ENCODE results near the gene PIGU.
"Not testable (repeated sequence)": the region's sequence is repeated elsewhere in the genome, so short reads cannot be mapped to it uniquely, and the experiment has no call there.

PIGU gene, protein sequence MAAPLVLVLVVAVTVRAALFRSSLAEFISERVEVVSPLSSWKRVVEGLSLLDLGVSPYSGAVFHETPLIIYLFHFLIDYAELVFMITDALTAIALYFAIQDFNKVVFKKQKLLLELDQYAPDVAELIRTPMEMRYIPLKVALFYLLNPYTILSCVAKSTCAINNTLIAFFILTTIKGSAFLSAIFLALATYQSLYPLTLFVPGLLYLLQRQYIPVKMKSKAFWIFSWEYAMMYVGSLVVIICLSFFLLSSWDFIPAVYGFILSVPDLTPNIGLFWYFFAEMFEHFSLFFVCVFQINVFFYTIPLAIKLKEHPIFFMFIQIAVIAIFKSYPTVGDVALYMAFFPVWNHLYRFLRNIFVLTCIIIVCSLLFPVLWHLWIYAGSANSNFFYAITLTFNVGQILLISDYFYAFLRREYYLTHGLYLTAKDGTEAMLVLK

DNA sequence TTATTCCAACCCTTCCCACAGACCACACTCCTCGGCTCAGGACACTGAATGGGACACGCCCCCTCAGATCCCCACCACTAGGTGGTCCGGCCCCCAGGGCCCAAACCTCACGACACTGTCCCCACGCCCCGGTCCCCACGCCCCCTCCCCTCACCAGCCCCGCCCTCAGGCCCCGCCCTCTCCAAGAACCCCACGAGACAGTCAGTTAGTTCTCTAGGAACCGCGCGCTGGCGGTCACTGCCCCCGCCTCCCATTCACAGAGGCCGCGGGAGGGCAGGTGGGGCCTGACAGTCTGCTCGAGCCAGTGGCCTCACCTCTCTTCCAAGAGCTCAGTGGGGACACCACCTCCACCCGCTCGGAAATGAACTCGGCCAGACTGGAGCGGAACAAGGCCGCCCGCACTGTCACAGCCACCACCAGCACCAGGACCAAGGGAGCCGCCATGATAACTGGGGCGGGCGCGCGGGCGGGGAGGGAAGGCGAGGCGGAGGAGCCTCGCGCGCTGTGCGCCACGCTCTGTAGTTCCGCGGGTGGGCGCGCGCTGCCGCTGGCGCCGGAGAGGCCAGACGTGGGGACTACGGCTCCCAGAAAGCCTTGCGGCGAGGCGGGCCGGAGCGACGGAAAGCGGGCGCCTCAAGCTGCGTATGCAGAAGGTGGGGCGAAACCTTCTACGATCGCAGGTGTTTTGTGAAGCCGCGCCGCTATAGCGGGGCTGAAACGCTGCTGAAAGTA is at the start of gene PIGU:
PIGU (minus strand) TSS at position 451 of the 732 bp plus-strand sequence; CDS start at position 444, 7 bp downstream.
- intact Hi-C loops (cut with DNase I): loop anchor here (2.0 to 5.0 kb wide), 2 partner anchors 28 to 35 kb away; partner anchors contain the start of gene TP53INP2
- peak; percentile 95 to 99 (median 97) for DNase-seq

DNA sequence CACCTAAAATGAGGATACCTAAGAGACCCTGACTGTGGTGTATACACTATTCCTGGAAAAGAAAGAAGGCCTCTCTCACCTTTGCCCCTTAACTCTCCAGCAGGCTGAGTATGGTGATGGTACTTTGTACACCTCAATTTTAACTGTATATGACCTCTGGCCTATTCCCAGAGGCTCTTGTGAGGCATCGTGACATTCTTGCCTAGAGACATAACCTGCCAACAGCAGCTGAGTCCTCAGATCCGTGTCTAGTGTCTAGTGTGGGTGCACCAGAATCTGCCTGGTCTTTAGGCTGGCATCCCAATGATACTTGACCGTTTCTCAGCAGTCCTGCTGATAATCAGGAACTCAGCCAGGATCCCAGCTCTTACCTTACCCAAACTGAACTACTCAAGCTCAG is 47.3 kb upstream of the PIGU start:
- DNase-seq: no peak
- intact Hi-C loops (cut with DNase I): no loop called here

DNA sequence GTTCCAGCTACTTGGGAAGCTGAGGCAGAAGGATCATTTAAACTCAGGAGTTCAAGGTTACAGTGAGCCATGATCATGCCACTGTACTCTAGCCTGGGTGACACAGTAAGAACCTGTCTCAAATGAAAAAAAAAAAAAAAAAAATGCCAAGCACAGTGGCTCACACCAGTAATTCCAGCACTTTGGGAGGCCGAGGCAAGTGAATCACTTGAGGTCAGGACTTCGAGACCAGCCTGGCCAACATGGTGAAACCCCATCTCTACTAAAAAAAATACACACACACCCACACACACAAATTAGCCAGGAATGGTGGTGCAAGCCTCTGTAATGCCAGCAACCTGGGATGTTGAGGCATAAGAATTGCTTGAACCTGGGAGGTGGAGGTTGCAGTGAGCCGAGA is 45.7 kb upstream of the PIGU start:
- intact Hi-C loops (cut with DNase I); DNase-seq: not testable (repeated sequence)

DNA sequence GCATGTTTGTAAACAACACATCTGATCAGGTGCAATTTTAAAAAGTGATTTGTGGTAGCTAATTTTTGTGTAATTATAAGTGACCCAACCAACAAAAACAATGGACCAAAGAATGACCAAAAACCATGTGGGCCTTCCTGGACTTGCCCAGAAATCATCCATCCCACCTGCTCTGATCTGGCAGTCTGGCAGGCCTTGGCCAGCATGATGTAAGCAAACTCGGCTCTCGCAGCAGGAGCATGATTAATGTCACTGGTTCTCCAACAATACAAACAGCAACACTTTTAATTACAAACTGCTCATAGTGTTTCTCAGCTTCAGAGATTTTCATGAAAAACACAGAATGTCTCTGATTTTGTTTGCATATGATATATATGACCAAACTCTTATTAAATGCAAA is 43.4 kb upstream of the PIGU start:
- DNase-seq: no peak
- intact Hi-C loops (cut with DNase I): no loop called here

DNA sequence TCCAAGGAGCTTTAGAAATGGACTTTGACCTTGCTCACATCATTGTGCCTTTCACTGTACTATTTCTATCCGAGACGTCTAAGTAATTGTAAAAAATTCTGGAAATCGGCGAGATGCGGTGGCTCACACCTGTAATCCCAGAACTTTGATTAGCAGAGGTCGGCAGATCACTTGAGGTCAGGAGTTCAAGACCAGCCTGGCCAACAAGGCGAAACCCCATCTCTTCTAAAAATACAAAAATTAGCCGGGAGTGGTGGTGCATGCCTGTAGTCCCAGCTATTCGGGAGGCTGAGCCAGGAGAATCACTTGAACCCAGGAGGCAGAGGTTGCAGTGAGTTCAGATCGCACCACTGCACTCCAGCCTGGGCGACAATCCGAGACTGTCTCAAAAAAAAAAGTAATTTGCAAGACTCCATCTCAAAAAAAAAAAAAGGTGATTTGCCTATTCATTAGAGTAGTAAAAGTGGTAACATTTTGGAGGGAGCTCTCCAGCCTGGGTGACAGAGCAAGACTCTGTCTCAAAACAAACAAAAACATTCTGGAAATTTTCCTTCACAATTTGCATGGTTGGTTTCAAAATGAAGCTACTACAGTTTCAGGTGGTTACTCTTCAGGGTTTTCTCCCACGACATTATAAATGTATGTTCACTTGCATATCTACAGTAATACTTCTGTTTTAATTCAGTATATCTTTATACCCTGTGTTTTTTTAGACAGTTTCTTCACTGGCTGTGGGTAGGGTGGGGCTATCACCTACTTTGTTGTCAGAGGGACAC is 42.5 kb upstream of the PIGU start:
- intact Hi-C loops (cut with DNase I): not testable (repeated sequence)

DNA sequence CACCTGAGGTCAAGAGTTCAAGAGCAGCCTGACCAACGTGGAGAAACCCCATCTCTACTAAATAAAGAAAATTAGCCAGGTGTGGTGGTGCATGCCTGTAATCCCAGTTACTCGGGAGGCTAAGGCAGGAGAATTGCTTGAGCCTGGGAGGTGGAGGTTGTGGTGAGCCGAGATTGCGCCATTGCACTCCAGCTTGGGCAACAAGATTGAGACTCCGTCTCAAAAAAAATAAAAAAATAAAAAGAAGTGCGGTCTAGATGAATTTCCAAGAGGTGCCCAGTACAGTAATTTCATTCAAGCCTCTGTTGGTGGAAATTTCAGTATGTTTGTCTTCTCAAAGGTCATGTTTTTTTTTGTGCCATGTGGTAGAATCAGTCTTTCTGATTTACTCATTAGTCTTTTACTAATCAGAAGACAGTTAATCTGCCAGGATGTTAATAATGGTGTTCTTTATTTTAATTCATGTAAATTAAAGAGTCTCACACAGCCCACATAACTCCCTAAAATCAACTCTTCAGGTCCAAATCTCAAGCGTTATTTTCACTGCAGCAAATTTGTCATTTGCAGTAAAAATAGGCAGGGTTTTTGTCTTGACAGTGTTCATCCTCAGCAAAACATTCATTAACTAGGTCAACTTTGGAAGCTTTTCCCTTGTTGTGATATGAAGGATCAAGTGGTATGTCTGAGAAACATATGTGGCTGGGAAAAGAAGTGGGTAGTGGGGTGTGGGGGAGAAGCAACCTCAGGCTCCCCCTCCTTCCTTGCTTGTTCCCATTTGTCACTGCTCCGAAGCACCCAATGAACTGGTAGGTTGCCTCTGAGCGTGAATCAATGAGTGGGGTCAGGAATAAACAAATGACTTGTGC is 40.6 kb upstream of the PIGU start:
- DNase-seq: no peak

More for the DNA sequence above, 42.5 kb upstream of the PIGU start:
- DNase-seq: not testable (repeated sequence)

DNA sequence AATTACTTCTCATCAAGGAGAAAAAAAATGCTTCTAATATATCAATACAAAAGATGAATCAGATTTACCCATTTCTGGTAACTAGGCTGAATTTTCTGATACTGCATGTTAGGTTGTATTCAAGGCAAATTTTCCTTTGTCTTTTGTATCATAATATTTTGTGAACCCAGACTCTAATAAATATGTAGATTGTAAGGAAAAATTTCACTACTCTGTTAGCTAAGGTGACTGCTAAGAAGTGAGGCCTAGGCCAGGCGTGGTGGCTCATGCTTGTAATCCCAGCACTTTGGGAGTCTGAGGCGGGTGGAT is 40.0 kb upstream of the PIGU start:
- no peak for DNase-seq
- intact Hi-C loops (cut with DNase I): no loop called here

More for the DNA sequence above, 40.6 kb upstream of the PIGU start:
- intact Hi-C loops (cut with DNase I): no loop called here

DNA sequence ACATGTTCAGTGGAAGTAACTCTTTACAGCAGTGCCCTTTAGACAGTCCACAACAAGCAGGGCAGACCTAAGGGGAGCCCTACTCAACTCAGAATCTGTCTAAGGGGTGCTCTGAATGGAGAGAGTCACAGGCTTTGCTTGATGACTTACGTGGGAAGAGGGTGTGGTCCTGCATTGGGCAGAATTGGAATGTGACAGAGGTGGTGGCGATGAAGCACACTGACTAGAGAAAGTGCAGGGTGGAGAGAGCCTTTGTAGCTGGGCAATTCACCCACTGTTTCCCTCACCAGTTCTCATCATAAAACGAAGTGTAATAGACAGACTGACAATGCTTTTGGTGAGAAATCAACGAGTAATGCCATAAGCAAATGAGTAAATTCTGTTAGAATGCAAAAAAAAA is 38.5 kb upstream of the PIGU start:
- intact Hi-C loops (cut with DNase I): no loop called here
- DNase-seq: no peak

DNA sequence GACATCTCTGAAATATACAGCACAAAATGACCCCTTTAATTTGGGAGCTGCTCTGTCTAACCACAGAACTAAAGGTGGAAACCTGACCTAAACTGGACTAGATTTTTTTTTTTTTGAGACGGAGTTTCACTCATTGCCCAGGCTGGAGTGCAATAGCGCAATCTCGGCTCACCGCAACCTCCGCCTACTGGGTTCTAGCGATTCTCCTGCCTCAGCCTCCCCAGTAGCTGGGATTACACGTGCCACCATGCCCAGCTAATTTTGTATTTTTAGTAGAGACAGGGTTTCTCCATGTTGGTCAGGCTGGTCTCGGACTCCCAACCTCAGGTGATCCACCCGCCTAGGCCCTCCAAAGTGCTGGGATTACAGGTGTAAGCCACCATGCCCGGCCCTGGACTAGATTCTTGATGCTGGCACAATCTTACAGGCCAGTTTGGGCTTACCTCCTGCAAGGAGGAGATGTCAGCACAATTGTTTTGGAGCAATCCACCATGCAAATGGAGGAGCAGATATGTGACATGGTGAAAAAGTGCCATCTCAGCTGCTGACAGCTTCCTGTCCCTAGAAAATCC is 37.1 kb upstream of the PIGU start:
- intact Hi-C loops (cut with DNase I); DNase-seq: not testable (repeated sequence)

DNA sequence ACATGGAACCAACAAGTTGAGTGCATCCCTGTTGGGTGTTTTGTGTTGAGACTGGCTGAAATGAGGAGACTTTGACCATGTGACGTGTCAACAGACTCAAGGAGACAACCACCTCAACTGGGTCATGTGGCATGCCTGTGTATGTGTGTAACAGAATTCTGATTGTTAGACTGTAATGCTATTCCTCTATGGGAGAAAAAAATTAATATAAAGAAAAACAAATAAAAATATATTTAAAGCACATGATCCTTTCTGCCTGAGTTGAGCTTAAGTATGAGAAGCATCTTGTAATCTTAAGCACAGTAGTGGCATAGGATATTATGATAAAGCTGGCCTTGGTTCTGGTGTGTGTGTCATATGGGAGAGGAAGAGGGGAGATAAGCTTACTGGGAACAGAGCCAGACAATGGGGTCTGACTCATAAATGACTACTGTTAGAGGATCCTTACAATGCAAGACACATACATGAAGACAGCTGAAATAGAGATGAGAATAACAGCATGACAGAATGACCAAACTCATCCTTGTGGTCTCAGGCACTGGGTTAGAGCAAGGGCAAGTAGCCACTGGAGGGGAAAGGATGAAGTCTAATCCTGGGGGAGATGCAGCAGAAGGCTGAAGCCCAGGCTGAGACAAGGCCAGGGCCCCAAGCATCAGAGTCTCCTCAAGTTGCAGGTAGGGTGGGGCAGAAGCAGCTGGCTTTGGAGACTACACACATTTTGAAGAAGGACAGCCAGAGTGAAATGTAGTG is 36.5 kb upstream of the PIGU start:
- intact Hi-C loops (cut with DNase I): no loop called here
- DNase-seq: no peak

DNA sequence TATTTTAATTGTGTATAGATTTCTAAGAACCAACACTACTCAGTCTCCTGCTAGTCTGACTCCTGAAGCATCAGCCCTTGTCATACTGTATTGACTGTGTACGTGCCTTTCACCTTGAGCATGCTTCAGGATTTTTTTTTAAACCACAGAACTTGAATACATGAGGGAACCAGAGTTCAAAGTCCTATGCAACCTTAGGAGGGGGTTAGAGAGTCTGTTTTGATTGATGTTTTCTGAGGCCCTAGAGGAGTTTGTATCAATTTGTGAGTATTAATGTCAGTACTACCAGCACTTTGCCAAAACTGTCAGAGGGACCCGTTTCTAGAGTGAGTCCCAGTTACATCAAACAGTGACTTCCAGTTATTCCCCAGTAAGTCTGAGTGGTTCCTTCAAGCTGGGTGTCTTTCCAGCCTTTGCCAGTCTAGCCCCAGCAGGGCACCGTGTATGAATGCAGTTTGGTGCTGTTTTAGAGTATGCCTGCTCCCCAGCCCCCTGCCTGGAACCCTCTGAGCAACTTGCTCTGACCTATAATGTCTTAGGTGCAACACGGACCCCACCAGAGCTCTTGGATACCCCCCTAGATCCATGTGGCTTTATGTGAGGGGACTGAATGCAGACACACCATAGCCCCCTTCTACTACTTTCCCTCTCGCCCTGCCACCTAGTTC is 35.8 kb upstream of the PIGU start:
- intact Hi-C loops (cut with DNase I): no loop called here
- DNase-seq: no peak

DNA sequence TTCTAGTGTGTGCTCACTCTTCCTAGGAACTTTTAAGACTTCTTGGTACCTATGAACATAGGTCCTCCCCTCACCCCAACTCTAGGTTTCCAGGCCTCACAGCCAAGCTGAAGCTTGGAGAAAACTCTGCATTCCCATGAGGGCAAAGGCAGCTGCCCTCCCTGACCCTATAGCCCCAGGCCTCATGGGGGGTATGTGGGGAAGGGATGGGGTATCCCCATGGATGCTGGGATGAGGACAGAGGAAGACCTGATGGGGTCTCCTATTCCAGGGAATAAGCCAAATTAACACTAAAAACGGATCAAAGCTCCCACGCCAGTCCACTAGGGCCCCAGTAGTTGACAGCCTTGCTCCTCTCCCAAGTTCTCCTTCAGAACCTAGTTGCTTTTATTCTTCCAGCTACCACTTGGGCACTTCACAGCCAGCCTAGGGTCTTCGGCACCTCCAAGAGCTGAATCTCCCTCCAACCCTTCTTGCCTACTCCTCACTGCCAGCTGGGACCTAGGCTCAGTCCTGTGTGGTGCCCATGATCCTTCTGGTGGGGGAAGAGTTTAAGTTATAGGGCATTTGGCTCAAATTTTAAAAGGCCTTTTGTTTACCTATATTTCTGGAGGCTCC is 35.0 kb upstream of the PIGU start:
- intact Hi-C loops (cut with DNase I): loop anchor here (2.0 kb wide), 1 partner anchor 57 kb away; no protein-coding TSS in a partner anchor
- DNase-seq: no peak

DNA sequence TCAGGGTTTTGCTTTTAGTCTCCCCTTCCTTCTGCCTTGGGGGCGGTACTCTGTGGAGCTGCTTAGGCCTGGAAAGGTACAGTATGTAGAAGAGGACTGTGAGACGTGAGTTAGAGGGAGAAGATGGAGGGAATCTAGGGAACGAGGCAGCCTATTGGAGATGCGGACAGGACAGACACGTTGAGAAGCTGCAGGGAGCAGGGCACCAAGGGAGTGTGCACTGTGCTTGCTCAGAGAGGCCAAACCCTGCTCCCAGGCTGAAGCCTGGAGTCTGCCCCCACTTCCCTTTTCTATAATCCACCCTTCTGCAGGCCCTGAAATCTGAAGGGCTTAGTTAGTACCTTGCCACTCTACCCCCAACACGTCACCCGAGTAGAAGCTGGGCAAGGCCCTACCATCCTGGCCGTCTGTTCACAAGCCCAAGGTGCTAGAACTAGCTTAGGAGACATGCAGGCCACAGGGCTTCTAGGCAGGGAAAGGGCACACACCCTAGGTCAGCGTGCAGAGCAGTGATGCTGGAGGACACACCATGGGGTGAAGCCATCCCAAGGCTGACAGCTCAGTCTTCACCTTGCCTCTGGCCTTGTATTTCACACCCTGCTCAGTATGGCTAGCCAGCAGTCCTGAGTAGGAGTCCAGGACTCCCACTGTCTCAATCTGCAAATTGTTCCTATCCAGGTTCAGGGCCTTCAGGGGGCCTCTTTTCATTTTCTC is 34.1 kb upstream of the PIGU start:
- DNase-seq: no peak
- intact Hi-C loops (cut with DNase I): loop anchor here (2.0 kb wide), 1 partner anchor 58 kb away; no protein-coding TSS in a partner anchor

DNA sequence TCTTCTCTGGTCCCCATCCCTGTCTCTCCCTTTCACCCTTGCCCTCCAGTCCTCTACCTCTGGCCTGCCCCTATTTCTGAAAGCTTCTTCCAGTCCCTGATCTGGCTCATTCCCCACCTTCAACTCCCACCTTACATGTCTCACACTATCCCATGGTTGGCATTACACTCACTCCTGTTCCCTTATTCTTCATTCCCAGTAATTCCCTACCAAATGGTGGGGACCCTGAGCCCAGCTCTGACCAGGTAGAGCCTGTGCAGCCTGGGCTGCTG is 33.6 kb upstream of the PIGU start:
- intact Hi-C loops (cut with DNase I): loop anchor here (2.0 kb wide), 1 partner anchor 58 kb away; no protein-coding TSS in a partner anchor
- no peak for DNase-seq

DNA sequence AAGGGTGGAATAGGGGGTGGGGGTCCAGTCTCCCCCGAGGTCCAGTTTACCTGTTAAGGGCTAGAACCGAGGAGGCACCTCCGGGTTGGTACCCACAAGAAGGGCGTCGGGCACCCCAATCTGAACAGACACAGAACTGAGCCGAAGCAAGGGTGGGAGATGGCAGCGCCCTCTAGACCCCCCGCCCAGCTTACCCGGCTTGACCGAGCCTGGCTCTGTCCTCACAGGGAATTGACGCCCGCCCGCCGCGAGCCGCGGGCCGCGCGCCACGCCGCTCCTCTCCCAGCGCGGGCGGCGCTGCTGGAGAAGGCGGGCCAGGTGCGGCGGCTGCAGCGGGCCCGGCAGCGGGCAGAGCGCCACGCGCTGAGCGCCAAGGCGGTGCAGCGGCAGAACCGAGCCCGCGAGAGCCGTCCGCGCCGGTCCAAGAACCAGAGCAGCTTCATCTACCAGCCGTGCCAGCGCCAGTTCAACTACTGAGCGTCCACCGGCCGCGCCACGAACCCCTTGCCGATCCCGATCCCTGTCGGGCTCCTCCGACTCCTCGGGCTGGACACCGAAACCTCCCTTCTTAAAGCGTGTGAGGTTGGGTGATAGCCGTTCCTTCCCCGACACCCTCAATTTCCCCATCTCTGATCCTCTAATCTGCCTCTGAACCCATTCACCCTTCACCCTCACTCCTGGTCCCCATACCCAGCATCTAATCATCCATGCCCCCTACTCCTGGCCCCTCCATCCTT is 33.1 kb upstream of the PIGU start:
- DNase-seq: peak; percentile 35 to 96 (median 79)
- intact Hi-C loops (cut with DNase I): loop anchor here (2.0 to 10.0 kb wide), 2 partner anchors 59 to 405 kb away; partner anchors contain the start of gene AHCY

DNA sequence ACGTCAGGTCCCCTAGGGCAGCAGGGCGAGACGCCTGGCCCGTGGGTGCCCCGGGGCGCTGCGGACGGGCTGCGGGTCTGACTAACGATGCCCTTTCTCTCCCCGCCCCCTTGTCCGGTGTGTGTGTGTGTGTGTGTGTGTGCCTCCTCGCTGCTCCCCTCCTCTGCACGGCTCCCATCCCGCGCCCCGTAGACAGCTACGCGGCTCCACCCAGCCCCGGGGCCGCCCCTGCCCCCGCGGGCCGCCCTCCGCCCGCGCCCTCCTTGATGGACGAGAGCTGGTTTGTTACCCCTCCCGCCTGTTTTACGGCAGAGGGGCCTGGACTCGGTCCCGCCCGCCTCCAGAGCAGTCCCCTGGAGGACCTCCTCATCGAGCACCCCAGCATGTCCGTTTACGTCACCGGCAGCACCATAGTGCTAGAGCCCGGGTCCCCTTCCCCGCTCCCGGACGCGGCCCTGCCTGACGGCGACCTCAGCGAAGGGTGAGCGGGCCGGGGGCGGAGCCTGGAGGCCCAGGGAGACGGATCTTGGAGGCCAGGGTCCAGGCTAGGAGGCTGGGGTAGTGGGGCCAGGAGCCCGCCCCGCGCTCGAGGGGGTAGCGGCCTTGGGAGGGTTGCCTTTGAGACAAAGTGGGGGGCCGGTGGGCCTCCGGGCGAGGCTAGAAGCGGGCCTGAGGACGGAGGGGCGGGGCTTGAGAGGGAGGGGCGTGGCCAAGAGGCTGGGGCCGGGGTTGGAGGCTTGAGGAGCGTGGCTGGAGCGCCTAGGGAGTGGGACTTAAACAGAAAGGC is 32.3 kb upstream of the PIGU start:
- intact Hi-C loops (cut with DNase I): loop anchor here (10.0 kb wide), 1 partner anchor 404 kb away; the partner anchor contains the start of gene AHCY
- peak; percentile 55 to 96 (median 76) for DNase-seq

Data from posterior cingulate gyrus (tissue), 11 donors.